OCI-LY7 (cell line): ENCODE data around the gene GID8. TPM values are rescaled to one million over a fixed set of nuclear protein-coding genes. Genes with fewer than 3 reads are reported as not detected.
A peak's percentile ranks its signal among the peaks of the same experiment; 100 is the strongest.

ENCODE experiments used
- BruUV-seq: library from RNA; stranded (reverse); fragments of 400-500 nt; replicated peaks from 2 replicates; lab custom pipeline; 2021; lab: Mats Ljungman, UMichigan
- CTCF ChIA-PET: fragments of 300-600 bp; sonication (Branson Sonifier 250); formaldehyde crosslinking; loops from one replicate; lab custom pipeline; 2022; ENCODE audit warnings: antibody characterized with exemption; ENCODE audit not compliant: unreplicated experiment; lab: Charles Lee
- POLR2A ChIA-PET: fragments of 300-600 bp; sonication (Branson Sonifier 250); formaldehyde crosslinking; loops from one replicate; lab custom pipeline; 2022; ENCODE audit warnings: antibody characterized with exemption; lab: Charles Lee
- DNase-seq: peaks from one replicate; pipeline ENCODE4 v3.0.0-alpha.2; 2015; ENCODE audit warnings: low spot score
- H2AFZ ChIP-seq: fragments of 200-600 bp; sonication (generic), shearing (Covaris generic); 2 replicates; pipeline ENCODE4 v1.6.1; 2014; ENCODE audit warnings: mild to moderate bottlenecking, antibody characterized with exemption, low read length, moderate library complexity
- H3K27ac ChIP-seq: fragments of 200-600 bp; sonication (generic); 2 replicates; pipeline ENCODE4 v1.5.1; 2014; ENCODE audit warnings: mixed run types, low read depth, mild to moderate bottlenecking, moderate library complexity, low read length, inconsistent platforms; ENCODE audit not compliant: poor library complexity, severe bottlenecking
- H3K36me3 ChIP-seq: fragments of 200-600 bp; sonication (generic); 2 replicates; pipeline ENCODE4 v1.6.1; 2014; ENCODE audit warnings: mild to moderate bottlenecking, antibody characterized with exemption, low read length, moderate library complexity, mixed read lengths; ENCODE audit not compliant: insufficient read depth
- H3K4me1 ChIP-seq: fragments of 200-600 bp; sonication (generic); 2 replicates; pipeline ENCODE4 v1.5.1; 2014; ENCODE audit warnings: mild to moderate bottlenecking, low read length; ENCODE audit not compliant: insufficient read depth, poor library complexity, severe bottlenecking
- H3K4me2 ChIP-seq: fragments of 200-600 bp; sonication (generic); 2 replicates; pipeline ENCODE4 v1.6.1; 2014; ENCODE audit warnings: mild to moderate bottlenecking, low read length
- H3K4me3 ChIP-seq: fragments of 200-600 bp; sonication (generic); 2 replicates; pipeline ENCODE4 v1.5.1; 2014; ENCODE audit warnings: mild to moderate bottlenecking, low read depth, low read length; ENCODE audit not compliant: poor library complexity, severe bottlenecking
- H3K79me2 ChIP-seq: fragments of 200-600 bp; sonication (generic); 2 replicates; pipeline ENCODE4 v1.6.1; 2016; ENCODE audit warnings: low read depth, mild to moderate bottlenecking, low read length, moderate library complexity, mixed read lengths; ENCODE audit not compliant: insufficient read depth
- H3K9me2 ChIP-seq: fragments of 200-600 bp; sonication (generic); 2 replicates; pipeline ENCODE4 v1.6.1; 2016; ENCODE audit warnings: mild to moderate bottlenecking, low read length, mixed read lengths; ENCODE audit not compliant: insufficient read depth
- H3K9me3 ChIP-seq: fragments of 200-600 bp; sonication (generic); 2 replicates; pipeline ENCODE4 v1.6.1; 2014; ENCODE audit warnings: mild to moderate bottlenecking, mixed run types, low read length, mixed read lengths
- H4K20me1 ChIP-seq: fragments of 200-600 bp; sonication (generic); 2 replicates; pipeline ENCODE4 v1.6.1; 2014; ENCODE audit warnings: mild to moderate bottlenecking, antibody characterized with exemption, low read length, moderate library complexity, mixed read lengths; ENCODE audit not compliant: insufficient read depth
- EZH2phosphoT487 ChIP-seq: fragments of 200-600 bp; sonication (generic); IDR thresholded peaks from 2 replicates; pipeline ENCODE4 v1.6.1; 2018; ENCODE audit warnings: low read depth, borderline replicate concordance, mild to moderate bottlenecking, mixed run types, antibody characterized with exemption, low read length, moderate library complexity, mixed read lengths
- intact Hi-C: fragments of 100-400 bp; cut with micrococcal nuclease; formaldehyde crosslinking; loops from one replicate; pipeline ENCODE4 v1.10.0; 2022; ENCODE audit not compliant: unreplicated experiment
- total RNA-seq, 2 experiments: library from RNA; depleted of rRNA in 1 of 2; stranded (reverse); fragments of >200 nt in 1 of 2; shearing (Covaris generic) in 1 of 2; gene quantifications; 2 replicates each; pipeline ENCODE4 v1.2.3, GENCODE V29; 2014 to 2022
- TF ChIP-seq, protein P1 (sequence below): fragments of 200-600 bp; sonication (generic); conservative IDR thresholded peaks from 2 replicates; pipeline ENCODE4 v1.5.1; 2014; ENCODE audit warnings: mild to moderate bottlenecking, antibody characterized with exemption, low read length, moderate library complexity, mixed read lengths

The GID8 gene
- total RNA-seq, 2 experiments from 2014 or later = 28.7 to 47.7 TPM

DNA sequence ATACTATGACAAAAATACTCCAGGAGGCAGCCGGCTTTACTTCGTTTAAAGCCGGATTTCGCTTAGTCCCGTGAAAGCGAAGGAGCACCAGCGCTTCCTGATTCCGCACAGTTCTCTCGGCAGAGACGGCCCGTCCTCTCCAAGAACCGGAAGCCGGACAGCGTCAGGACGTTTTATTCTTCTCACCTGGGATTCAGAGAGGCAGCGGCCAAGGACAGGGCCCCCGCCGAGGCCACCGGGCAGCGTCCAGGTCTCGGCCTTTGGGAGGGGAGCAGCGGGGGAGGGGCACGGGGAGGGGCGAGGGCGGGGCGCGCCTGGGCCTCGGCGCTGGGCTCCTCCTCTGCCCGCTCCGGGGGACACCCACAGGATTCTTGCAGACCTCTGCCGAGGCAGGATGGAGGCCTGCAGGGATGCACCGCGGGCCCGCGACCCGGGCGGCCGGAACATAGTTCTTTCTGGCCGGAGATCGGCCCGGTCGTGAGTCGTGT, 8.9 kb upstream of the GID8 start:
- no TSS peak for BruUV-seq
- intact Hi-C loops = no loop called here
- DNase-seq = no peak
- Histone ChIP-seq H3K79me2 (peaks cover 92% of the 10 kb centered on the region), H3K4me2 (peak overlapping the region; percentile 98), H3K4me3 (peak overlapping the region; percentile 58), H4K20me1 (peaks cover 28% of the 10 kb centered on the region), H3K9me3 (no peaks in the 10 kb centered on the region), H3K4me1 (peaks cover 80% of the 10 kb centered on the region), H3K9me2 (no peaks in the 10 kb centered on the region), H3K36me3 (peaks cover 54% of the 10 kb centered on the region), H2AFZ (no peak overlapping the region), H3K27ac (peak overlapping the region; percentile 30)
- TF ChIP-seq, protein P1, sequence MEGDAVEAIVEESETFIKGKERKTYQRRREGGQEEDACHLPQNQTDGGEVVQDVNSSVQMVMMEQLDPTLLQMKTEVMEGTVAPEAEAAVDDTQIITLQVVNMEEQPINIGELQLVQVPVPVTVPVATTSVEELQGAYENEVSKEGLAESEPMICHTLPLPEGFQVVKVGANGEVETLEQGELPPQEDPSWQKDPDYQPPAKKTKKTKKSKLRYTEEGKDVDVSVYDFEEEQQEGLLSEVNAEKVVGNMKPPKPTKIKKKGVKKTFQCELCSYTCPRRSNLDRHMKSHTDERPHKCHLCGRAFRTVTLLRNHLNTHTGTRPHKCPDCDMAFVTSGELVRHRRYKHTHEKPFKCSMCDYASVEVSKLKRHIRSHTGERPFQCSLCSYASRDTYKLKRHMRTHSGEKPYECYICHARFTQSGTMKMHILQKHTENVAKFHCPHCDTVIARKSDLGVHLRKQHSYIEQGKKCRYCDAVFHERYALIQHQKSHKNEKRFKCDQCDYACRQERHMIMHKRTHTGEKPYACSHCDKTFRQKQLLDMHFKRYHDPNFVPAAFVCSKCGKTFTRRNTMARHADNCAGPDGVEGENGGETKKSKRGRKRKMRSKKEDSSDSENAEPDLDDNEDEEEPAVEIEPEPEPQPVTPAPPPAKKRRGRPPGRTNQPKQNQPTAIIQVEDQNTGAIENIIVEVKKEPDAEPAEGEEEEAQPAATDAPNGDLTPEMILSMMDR = no peak
- no peak for TF ChIP-seq EZH2phosphoT487
- CTCF ChIA-PET = no interaction called here
- POLR2A ChIA-PET = no interaction called here

DNA sequence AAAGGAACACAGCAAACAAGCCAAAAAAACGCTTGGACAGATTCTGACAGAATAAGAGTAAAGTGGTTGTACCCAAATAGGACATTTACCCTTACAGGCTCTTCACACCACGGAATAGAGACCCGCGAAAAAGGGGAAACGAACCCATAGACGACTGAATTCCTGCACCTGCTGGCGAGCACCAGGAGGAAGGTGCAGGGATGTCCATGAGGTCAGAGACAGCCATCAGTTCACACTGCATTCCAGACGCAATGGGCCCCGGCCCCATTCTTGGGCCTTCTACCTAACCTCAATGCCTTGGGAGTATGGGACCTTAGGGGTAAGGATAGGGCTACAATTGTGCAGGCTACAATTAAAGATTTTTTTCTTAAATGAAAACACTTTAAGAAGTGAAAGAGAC, 6.5 kb upstream of the GID8 start:
- intact Hi-C loops = no loop called here
- Histone ChIP-seq H3K9me3 (no peaks in the 10 kb centered on the region), H4K20me1 (0 out of 2 replicates have a peak, but pooled peaks cover 14% of the 10 kb centered on the region), H3K9me2 (no peaks in the 10 kb centered on the region), H3K79me2 (peaks cover 98% of the 10 kb centered on the region), H3K36me3 (peaks cover 69% of the 10 kb centered on the region), H3K27ac (peak overlapping the region; percentile 1), H3K4me2 (0 out of 2 replicates have a peak overlapping the region, but pooled peaks have one; percentile 9), H3K4me1 (peaks cover 90% of the 10 kb centered on the region), H2AFZ (no peak overlapping the region), H3K4me3 (no peak overlapping the region)
- POLR2A ChIA-PET = no interaction called here
- CTCF ChIA-PET = no interaction called here
- DNase-seq = no peak
- TF ChIP-seq, protein P1 = no peak
- no peak for TF ChIP-seq EZH2phosphoT487
- no TSS peak for BruUV-seq

DNA sequence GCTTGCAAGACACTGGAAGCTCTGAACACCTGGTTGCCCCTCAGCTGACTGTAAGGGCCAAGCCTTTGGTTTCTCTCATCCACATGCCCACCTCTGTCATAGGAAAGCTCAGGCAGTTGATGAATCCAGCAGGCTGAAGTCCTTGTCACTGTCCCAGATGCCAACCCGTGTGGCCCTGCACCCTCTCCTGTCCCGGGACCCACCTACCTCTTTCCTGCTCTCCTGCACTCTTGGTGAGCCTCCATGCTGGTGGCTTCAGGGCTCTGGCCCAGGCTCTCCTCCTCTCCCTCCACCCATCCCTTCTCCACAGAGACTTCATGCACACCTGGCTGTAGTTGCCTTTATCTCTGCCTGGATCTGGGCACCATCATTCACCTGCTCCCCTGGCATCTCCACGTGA, 4.0 kb upstream of the GID8 start:
- ChIA-PET CTCF (no interaction called here), POLR2A (no interaction called here)
- peaks cover 18% of the 10 kb centered on the region; the same call in 1 of the 2 replicates for H4K20me1 ChIP-seq

More for the DNA sequence above, 4.0 kb upstream of the GID8 start:
- no TSS peak for BruUV-seq
- H3K4me3 ChIP-seq = no peak overlapping the region
- H3K27ac ChIP-seq = no peak overlapping the region
- H3K36me3 ChIP-seq = peaks cover 60% of the 10 kb centered on the region
- TF ChIP-seq, protein P1 = no peak
- no peak for TF ChIP-seq EZH2phosphoT487
- no peaks in the 10 kb centered on the region for H3K9me3 ChIP-seq
- no peaks in the 10 kb centered on the region for H3K9me2 ChIP-seq
- H3K4me2 ChIP-seq = peak overlapping the region; percentile 12; the same call in 1 of the 2 replicates
- DNase-seq = no peak
- peaks cover 92% of the 10 kb centered on the region for H3K79me2 ChIP-seq
- intact Hi-C loops = no loop called here
- H3K4me1 ChIP-seq = peaks cover 71% of the 10 kb centered on the region
- no peak overlapping the region for H2AFZ ChIP-seq
